ENCODE results near the gene VPS72.

- no peak for TF ChIP-seq POLR2A (IDR thresholded peaks at IDR 0.05)
- TF ChIP-seq, protein P1, sequence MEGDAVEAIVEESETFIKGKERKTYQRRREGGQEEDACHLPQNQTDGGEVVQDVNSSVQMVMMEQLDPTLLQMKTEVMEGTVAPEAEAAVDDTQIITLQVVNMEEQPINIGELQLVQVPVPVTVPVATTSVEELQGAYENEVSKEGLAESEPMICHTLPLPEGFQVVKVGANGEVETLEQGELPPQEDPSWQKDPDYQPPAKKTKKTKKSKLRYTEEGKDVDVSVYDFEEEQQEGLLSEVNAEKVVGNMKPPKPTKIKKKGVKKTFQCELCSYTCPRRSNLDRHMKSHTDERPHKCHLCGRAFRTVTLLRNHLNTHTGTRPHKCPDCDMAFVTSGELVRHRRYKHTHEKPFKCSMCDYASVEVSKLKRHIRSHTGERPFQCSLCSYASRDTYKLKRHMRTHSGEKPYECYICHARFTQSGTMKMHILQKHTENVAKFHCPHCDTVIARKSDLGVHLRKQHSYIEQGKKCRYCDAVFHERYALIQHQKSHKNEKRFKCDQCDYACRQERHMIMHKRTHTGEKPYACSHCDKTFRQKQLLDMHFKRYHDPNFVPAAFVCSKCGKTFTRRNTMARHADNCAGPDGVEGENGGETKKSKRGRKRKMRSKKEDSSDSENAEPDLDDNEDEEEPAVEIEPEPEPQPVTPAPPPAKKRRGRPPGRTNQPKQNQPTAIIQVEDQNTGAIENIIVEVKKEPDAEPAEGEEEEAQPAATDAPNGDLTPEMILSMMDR (IDR thresholded peaks at IDR 0.05) = no peak
Observed at GRCh38 chr1:151165281-151165737, 24.7 kb downstream of the VPS72 start.
